ENCODE measurements around the gene JAKMIP2.
"Not testable (repeated sequence)": the region's sequence is repeated elsewhere in the genome, so short reads cannot be mapped to it uniquely, and the experiment has no call there.

- not testable (repeated sequence) for TF ChIP-seq POLR2AphosphoS5, POLR2A (IDR thresholded peaks at IDR 0.05; ENCODE audit: low read depth, low read length)
These were observed 202.1 kb downstream of the JAKMIP2 start for GRCh38 chr5:147580418-147580817.

All from GM12891 (cell line).